GM18505 (cell line): ENCODE measurements around the gene LRRC46.
A peak's percentile ranks its signal among the peaks of the same experiment; 100 is the strongest.

Experiments
- ATAC-seq: cut with Tn5 transposase; IDR thresholded peaks from one replicate; pipeline ENCODE4 v1.9.1; 2021; ENCODE audit not compliant: unreplicated experiment
- POLR2A ChIP-seq: IDR thresholded peaks from 4 replicates; pipeline ENCODE4 v1.6.1; 2011; ENCODE audit warnings: borderline replicate concordance; ENCODE audit not compliant: insufficient read depth, insufficient read length; ENCODE audit errors: extremely low read depth

The LRRC46 gene

GRCh38 chr17:47831003-47831933 is at the start of gene LRRC46, which contains the start of gene MRPL10:
TSS of gene LRRC46 (plus strand) at chr17:47831670. CDS start at chr17:47831990, 320 bp downstream.
TSS of gene MRPL10 (minus strand) at chr17:47831541. CDS start at chr17:47831511, 30 bp downstream.
- TF ChIP-seq POLR2A, result peak; percentile 99
- peak; percentile 91 for ATAC-seq

GRCh38 chr17:47785538-47786123 is 45.8 kb upstream of the LRRC46 start:
- TF ChIP-seq POLR2A, result no peak
- ATAC-seq, result no peak

GRCh38 chr17:47789611-47790561 is 41.6 kb upstream of the LRRC46 start:
- no peak for TF ChIP-seq POLR2A
- ATAC-seq, result no peak

DNA sequence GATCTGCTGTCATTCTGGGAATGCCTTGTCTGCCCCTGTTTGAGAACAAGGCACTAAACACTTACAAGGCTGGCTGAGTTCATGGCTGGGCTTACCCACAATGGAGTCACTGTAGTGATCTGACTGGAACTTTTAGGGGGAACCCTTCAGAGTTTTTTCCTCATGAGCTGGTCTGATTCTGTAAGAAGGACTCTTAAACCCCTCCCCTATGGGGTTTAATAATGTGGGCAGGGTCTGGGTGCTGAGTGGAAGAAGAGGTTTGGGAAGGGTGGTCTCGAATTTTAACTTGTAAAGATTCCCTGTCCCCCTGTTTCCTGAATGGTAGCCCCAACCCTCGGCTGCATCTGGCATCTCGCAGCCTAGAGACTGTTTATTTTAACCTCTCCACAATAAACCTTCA is 40.4 kb upstream of the LRRC46 start:
- no peak for ATAC-seq
- no peak for TF ChIP-seq POLR2A

DNA sequence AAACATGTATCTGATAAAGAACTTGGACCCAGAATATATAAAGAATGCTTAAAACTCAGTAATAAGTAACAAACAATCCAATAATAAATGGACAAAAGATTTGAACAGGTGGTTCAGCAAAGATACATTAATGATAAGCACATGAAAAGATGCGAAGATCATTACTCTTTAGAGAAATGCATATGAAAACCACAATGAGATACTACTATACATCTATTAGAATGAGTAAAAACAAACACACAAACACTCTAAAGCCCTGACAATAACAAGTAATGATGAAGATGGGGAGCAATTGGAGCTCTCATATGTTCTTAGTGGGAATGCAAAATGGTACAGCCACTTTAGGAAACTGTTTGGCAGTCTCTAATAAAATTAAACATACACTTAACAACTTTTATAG is 39.0 kb upstream of the LRRC46 start:
- ATAC-seq, result no peak
- TF ChIP-seq POLR2A, result no peak

- ATAC-seq, result no peak
- TF ChIP-seq POLR2A, result no peak
These were observed 38.5 kb upstream of the LRRC46 start for GRCh38 chr17:47792979-47793378.

DNA sequence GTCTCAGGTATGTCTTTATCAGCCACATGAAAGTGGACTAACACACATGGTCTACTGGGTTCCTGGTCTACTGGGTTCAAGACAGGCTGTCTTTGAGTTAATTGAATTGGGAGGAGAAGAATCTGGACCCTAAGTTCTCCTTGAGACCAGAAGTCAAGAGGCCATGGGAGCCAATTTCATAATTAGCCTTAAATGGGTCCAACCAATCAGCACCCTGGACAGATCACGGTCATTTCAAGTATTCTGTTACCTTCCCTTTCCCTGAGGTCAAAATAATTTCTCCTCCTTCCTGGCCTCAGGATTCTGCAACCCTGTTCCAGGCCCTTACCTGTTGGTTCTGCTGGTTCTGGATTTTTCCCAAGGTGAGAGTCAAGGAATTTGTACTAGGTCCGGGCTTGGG is 33.7 kb upstream of the LRRC46 start:
- no peak for TF ChIP-seq POLR2A
- ATAC-seq, result no peak

- ATAC-seq, result no peak
These were observed 30.8 kb upstream of the LRRC46 start for GRCh38 chr17:47800686-47801085.

DNA sequence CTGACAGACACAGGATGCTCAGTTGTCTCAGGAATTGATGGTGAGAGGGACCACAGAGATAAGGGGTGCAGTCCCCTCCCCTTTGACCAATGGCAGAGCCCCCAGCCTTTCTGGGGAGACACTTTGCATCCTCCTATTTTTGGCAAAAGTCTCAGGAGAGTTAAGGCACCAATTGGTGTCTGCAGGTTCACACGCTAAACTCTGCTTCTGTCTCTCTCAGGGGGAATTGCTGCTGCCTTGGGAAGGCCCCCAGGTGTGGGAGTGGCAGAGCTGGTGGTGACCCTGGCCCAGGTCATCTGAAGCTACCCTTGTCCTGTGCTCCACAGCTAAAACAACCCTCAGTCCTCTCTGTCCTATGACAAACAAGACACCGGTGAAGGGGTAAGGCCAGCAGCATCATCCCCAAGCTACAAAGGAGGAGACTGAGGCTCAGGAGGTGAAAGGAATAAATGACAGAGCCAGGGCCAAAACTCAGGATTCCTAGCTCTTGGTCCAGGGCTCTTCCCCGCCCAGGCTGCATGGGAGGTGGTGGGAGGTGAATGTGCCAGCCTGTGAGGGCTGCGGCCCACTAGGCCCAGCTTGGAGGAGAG is 30.2 kb upstream of the LRRC46 start:
- no peak for ATAC-seq

More at GRCh38 chr17:47800686-47801085, 30.8 kb upstream of the LRRC46 start:
- no peak for TF ChIP-seq POLR2A

GRCh38 chr17:47801906-47802305 is 29.6 kb upstream of the LRRC46 start:
- TF ChIP-seq POLR2A, result no peak
- no peak for ATAC-seq

More for the DNA sequence above, 30.2 kb upstream of the LRRC46 start:
- TF ChIP-seq POLR2A, result no peak

GRCh38 chr17:47802341-47803022 is 29.0 kb upstream of the LRRC46 start:
- ATAC-seq, result no peak
- no peak for TF ChIP-seq POLR2A

- TF ChIP-seq POLR2A, result no peak
- ATAC-seq, result no peak
These were observed 28.3 kb upstream of the LRRC46 start for GRCh38 chr17:47803201-47803600.

DNA sequence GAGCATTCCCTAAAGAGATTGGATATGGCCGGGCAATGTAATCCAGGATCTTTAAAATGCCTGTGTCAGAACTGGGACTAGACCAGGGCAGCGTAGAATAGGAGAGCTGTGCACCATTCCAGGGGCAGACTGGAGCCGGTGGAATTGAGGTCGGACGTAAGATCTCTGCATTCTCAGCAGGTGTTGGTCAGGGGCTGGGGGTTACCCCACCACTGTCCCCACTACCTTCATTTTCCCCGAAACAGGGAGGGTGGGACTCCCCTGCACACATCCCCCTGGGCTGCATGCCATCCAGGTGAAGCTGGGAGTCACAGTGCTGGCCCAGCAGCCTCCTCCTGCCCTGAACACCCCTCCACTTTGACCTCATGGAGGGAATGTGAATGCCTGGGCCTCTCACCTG is 27.7 kb upstream of the LRRC46 start:
- TF ChIP-seq POLR2A, result no peak
- ATAC-seq, result no peak

DNA sequence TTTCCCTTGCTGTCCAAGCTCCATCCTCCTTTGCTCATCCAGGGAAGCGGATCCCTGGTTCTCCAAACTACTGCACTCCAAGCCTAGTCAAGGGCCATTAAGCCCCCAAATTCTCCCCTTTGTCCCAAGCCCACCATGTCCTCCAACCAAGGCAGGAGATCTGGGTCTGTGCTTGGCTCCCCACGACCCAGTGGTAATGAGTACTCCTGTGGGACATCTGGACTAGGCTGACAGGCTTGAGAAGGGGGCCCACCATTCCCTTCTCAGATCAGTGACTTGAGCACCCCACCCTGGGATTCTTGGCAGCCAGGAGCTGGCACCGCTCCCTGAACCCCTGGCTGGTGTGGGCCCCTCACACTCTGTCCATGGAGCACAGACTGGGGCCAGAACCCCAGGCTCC is 27.0 kb upstream of the LRRC46 start:
- TF ChIP-seq POLR2A, result no peak
- ATAC-seq, result no peak
